Stimulated activated CD8-positive, alpha-beta memory T cell treated with anti-CD3 and anti-CD28 coated beads, Interleukin-15, amount 100 ng/mL, for 24 hours (primary cell): ENCODE results near the gene ADGRD1.

Experiments used
- DNase-seq: peaks from one replicate; pipeline ENCODE4 v3.0.0-alpha.2; 2020; ENCODE audit warnings: low read depth

ADGRD1 gene

DNA sequence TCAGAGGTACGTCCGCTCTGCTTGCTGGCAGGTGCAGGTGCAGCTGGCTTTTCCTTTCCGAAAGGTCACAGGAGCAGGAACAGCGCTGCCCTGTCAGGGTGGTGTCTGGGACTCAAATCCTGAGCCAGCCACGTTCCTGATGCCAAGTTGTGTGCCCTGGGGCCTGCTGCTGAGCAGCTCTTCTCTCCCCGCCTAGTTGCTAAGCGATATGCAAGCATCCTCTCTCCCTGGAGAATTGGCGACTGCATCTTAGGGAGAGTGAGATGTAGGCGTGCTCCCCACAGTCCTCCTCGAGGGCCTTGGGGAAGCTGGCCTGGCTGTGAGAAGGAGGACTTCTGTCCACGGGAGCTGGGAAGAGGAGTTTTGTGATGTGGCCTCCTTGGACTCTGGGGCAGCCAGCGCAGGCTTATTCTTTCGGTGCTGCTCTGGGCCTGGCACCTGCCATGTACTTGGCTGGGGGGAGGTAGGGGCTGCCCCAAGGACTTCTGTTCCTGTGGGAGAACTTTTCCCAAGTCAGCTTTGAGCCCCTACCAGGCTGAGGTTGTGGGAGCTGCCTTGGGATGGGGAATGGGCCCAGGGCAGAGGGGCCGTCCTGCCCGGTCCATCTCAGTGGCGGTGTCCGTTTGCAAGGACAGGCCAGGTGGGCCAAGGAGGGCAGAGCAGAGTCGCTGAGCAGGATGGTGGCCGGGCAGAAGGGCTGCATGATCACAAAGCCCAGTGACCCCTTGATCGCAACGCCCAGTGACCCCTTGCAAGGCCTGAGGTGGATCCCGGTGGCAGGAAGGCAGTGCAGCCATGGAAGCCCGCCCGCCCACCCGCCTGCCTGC is 183.5 kb downstream of the ADGRD1 start:
- no peak for DNase-seq

DNA sequence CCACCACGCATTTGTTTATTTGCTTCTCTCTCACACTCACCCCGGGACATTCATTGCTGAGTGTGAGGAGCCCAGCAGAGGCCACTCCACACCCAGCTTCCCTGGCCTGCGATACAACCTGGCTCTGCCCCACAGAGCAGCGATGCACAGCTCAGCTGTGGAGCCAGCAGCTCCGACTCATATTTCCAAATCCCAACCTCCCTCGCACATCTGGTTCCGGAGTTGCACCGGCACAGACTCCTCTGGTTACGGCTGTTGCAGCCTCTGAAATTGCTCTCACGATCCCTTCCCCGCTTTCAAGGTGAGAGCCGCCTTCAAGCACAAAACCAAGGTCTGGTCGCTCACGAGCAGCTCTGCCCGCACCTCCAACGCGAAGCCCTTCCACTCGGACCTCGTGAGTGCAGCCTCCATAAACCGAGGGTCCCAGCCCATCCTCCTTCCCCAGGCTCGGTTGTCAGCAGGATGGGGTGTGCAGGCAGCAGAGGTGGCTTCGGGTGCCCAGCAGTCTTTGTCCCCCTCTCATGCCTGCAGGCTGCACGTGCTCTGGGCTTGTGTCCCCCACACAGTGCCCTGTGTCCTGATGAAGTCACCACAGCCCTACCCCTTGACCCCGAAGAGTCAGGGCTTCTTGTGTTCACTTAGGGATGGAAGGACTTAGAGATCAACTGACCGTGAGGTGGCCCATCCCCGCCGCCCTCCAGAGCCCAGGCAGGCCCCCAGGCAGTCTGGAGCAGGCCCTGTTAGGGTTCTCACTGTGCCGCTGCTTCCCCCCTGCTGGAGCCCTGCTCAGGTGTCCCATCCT is 184.3 kb downstream of the ADGRD1 start:
- DNase-seq, result no peak

DNA sequence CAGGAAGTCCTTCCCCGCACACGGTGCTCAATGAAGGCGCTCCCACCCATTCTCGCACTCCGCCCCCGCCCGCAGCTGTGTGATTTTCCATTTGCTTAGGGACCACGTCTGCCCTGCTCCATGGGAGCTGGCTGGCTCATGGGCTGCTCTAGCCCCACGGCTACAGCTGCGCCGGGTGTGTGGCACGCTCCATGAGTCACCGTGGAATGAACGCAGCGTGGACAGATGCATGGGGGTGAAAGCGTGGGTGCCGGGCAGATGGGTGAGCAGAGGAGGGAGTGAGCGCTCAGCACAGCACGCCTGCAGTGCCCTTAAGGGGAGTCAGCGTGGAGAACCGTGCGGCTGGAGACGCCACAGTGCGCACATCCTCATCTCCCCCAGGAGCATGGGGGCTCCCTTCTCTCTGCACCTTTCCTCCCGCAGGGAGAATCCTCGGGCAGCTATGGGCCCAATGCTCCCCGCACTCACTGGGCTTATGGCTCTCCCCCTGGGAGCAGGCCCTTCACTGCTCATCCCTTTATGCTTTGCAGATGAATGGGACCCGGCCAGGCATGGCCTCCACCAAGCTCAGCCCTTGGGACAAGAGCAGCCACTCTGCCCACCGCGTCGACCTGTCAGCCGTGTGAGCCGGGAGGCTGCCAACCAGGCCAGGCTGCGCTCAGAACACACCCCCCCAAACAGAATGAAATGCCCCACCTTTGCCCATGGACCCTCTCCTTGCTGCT is 185.1 kb downstream of the ADGRD1 start:
- DNase-seq, result no peak

DNA sequence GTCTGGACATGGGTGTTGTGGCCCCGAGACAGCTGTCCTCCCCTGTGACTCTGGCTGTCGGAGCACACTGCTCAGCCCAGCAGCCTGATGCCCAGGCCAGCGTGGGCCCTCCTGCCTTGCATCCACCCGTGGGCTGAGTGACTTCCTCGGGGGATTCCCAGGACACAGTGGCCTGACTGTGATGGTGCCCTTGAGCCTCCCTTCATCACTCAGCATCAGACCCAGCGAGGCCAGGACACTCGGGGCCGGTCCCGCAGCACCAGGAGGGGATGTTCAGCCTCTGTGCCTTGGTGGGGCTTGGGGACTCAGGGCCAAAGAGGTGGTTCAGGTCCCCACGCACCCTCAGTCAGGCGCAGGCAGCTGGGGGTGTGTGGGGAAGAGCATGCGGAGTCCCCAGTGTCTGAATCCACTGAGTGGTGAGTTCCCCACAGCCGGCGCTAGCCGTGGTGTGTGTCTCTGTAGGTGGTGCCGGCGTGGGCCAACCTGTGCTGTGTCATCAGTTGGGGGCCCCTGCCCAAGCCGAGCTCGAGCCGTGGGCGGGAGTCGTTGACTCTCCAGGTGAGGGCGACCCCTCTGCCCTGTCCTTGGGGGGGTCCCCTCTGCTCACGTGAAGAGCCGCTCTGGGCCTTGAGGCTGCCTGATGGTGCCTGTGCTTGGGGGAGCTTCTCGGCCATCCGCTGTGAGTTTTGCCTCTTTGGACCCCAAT is 185.8 kb downstream of the ADGRD1 start:
- no peak for DNase-seq

DNA sequence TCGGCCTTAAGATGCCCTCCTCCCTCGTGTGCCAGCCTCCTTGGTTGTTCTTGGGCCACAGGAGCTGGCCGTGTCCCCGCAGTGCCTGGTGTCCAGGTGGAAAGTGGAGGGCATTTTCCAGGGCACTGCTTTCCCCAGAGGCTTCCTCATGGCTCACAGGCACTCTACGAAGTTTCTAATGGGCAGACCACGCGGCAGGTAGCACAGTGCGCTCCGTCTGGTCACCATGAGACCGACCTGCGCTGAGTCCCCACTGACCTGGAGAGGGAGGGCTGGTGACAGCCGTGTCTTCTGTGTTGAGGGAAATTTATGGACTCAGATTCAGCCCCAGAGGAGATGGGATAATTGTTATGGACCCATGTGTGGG is 186.3 kb downstream of the ADGRD1 start:
- DNase-seq, result no peak

DNA sequence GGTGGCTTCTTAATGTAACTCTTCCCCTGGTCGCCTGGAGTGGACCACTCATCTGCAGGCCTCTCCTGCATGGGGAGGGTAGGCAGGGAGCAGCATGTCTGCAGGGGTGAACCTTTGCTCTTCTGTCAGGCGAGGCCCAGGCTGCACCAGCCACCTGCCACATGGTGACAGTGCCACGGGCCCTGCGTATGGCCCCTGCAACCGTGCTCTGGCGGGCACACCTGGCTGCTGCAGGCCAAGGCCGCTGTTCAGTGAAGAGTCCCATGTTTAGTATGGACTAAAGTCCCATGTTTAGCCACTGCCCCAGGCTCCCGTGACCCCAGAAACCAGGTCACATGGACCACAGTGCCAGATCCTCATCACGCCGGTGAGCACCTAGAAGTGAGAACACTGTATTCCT is 187.0 kb downstream of the ADGRD1 start:
- no peak for DNase-seq

DNA sequence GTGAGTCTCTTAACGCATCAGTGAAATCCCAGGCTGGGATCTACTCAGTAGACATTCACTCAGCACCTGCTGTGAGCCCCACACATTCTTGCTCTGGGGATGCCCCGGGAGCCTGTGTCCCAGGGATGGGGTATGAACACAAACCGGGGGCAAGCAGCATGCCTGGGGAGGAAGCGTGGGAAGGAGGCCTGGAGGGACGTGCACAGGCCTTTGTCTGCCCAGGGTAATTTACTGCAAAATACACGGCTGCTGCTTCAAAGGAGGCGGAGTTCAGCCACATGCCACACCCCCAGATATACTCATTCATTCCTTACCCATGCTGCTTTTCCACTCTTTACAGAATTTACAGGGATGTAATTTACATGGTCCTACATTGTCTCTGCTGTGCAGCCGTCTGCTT is 187.8 kb downstream of the ADGRD1 start:
- DNase-seq, result no peak

DNA sequence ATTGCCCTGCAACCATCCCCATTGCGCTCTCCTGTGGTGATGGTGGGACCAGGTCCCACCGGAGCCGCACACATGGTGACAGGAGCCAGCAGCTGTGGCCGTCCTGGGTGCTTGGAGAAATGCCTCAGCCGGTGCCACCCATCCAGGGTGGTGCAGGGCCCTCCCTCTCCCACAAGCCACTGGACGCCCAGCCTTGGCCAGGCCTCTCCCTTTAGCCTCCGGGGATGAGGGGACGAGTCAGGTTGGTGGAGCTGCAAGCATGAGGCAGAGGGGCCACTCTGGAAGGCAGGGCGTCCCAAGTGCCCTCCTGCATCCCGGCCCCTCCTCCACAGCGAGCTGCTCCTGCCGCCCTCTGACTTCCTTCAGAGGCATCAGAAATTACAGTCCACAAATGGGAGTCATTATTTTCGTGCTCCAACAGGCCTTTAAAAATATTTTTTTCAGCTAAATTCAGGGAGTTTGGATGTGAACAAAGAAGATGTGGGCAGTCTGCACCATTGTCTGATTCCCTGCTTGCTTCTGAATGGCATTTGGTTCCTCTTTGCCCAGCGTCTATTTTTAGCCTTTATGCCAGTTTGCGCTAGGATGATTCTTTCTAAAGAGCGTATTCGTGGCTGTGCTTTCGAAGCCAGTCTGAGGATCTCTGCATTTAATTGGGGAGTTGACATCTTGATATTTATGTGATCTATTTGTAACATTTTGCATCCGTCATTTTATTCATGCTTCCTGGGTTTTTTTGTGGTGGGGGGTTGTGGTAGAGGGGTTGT is 189.4 kb downstream of the ADGRD1 start:
- no peak for DNase-seq

DNA sequence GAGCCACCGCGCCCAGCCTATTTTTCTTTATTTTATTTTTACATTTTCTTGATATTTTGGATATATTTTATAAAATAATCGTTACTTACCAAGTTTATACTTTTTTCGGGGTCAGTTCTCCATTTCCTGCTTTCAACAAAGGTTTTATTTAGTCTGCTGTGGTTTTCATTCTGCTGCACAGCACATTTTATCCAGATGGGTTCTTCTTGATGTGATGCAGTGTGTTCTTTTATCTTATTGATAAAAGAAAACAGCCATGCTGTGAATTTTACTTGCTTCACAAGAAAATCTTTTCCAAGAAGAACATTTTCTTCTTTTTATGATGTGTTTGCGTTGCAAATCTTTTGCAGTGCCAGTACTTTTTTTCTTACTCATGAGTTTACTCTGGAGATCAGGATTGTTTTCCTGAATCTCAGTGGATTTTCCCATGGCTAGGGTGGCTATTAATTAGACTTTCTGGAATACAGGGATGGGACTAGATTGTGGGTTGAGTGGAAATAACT is 192.5 kb downstream of the ADGRD1 start:
- DNase-seq, result no peak

DNA sequence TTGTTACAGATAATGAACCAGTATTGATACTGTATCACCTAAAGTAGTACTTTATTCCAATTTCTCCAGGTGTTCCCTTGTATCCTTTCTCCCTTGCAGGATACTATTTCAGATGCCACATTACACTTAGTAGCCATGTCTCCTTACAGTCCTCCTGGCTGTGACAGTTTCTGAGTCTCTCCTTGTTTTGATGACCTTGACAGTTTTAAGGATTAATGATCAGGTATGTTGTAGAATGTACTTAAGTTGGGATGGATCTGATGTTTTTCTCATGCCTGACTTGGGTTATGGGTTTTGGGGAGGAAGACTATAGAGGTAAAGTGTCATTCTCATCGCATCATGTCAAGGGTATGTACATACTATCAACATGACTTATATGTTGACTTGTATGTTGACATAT is 193.6 kb downstream of the ADGRD1 start:
- DNase-seq, result no peak

DNA sequence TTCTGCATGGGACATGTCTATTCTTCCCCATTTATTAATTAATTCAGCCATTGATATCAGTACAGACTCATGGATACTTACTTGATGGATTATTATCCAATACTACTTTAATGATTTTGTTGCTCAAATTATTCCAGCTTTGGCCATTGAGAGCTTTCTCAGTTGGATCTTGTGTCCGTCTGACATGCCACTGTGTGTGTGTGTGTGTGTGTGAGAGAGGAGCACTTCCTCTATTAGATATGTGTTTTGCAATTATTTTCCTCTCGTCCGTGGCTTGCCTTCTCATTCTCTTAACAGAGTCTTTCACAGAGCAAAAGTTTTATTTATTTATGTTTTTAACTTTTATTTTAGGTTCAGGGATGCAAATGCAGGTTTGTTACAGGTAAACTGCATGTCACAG is 194.2 kb downstream of the ADGRD1 start:
- DNase-seq, result no peak

DNA sequence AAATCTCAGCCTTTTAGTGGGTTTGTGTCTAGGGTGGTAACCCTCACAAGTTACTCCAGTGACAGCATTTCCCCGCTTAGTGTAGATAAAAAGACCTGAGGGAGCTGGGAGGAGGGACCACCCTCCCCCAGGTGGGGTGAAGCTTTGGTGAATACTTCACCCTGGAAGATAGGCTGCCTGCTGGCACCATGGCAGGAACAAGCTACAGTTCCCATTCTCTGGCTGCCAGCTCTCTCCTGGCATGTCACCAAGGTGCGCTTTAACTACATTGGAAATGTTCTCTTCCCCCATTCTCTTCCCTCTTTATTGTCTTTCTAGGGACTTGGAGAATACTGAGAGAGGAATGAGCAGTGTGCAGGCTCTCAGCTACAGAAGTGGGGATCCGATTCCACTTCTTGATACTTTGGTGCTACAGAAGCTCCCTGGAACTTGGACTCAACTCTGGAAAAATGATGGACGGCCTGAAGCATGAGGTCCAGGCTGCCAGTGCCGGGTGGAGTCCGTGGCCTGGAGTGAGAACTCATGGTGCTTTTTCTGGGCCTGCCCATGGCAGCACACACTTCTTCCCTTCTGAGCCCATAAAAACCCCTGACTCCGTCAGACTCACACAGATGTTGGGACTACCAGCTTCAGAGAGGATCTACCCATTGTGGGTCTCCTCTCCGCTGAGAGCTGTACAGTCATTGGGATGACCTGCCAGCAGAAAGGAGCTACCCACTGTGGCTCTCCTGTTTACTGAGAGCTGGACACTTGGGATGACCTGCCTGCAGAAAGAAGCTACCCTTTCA is 198.0 kb downstream of the ADGRD1 start:
- DNase-seq, result no peak

DNA sequence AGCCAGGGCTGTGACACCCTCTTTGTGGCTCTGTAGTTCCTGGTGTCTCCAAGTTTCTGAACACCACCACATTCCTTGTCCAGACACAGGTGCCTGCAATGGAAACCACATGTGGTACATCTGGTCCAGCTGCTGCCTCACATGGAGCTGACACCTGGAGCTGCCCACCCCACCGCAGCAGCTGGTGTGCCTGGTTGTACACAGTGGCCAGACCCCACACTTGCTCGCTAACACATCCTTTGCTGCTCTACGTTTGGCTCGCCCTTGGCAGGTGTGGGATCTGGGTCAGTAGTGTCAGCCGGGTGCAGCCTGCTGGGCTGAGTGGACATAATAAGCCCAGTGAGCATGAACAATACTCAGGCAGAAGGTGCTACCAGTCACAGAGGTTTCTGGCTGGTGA is 198.9 kb downstream of the ADGRD1 start:
- DNase-seq, result no peak

DNA sequence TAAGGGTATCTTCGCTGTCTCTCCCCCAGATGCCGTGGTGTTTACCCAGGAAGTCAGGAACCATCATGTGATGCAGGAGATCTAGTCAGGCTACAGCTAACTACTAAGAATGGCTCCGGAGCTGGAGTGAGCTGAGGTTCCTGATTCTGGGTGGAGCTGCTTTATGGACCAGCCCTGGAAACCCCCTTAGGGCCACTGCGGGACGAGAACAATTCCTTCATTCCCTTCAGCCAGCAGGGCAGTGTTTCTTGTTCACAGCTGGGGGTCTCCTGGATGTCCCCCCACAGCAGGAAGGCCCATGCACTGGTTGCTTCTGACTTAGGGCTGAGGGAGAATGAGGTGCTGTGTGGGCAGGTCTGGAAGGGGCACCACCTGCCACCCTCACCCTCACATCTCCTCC is 199.3 kb downstream of the ADGRD1 start:
- DNase-seq, result no peak

DNA sequence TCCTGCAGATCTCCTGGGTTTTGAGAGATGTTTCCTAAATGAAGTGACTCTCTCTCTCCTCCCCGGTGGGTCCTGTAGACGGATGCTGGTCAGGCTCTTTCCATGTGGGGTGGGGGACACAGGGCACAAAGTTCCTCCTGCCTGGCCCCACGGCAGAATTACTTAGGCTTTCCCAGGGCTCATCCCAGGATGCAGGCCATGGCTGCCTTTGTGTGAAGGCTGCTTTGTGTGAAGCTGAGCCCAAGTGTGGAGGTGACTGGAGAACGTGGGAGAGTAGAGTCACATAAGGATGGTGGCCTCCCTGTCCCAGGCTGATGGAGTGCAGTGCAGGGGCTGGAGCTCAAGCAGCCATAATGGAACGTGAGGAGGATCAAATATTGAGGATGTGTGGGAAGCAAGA is 200.2 kb downstream of the ADGRD1 start:
- DNase-seq, result no peak

DNA sequence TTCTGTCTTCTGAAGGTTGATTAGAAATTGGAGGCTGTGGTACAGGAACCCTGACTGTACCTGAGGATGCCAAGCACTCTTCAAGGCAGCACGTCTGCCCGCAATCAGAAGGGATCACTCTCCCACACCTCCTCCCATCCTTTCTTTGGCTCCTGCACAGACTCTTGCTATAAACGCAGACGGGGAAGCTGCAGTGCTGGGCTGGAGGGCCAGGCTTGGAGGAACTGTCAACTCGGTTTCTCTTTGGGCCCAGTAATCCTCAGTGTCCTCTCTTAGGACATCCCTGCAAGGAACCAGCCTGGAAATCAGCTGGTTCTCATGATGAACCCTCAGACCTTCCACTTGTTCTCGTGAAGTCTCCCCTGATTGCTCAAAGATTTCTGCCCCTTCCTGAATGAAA is 201.4 kb downstream of the ADGRD1 start:
- no peak for DNase-seq

DNA sequence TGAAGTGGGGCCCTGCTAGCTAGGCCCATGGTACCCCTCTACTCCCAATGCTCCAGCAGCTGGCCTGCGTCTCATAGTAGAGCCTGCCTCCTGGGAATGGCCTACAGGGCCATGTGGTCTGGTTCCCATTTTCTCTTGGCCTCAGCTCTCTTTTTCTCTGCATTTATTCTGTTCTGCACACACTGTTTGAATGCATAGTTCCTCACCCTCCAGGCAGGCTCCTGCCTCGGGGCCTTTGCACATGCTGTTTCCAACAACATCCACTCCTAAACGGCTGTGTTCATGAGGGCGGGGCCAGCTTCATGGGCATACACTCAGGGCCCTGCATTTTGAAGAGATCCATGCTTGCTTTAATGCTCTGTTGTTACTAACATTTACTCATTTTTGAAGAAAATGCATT is 204.0 kb downstream of the ADGRD1 start:
- DNase-seq, result no peak

DNA sequence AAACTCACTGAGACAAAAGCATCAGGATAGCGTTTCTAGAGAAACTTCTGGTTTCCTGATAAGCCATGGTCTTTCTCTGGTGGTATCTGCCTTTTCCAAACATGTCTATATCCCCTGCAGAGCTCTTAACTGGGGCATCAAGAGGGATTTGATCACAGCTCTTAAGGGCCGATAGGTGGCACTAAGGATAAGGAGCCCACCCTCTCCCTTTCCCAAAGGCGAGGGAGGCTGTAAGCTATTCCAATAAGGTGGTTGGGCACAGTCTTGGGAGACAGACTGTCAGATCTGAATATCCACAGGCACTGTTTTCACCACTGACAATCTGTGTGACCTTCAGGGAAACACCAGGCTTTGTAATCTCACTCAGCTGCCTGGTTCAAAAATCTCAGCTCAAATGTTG is 206.0 kb downstream of the ADGRD1 start:
- DNase-seq, result no peak

DNA sequence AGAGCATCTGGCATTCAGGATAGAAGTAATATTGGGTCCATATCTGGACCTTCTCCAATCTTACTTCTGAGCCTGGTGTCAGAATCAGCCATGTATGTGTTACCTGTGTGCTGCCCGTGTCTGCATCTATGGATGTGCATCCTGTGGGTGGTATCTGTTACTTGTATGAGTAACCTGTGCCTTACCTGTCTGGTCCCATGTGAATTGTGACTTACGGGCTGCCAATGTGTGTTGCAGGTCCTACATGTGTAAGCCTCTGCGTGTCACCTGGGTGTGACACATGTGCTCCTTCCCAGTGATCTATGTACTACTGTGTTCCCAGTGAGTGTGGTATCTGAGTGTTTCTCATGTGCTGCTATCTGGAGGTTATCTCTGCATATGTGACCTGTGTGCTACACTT is 208.4 kb downstream of the ADGRD1 start:
- no peak for DNase-seq

DNA sequence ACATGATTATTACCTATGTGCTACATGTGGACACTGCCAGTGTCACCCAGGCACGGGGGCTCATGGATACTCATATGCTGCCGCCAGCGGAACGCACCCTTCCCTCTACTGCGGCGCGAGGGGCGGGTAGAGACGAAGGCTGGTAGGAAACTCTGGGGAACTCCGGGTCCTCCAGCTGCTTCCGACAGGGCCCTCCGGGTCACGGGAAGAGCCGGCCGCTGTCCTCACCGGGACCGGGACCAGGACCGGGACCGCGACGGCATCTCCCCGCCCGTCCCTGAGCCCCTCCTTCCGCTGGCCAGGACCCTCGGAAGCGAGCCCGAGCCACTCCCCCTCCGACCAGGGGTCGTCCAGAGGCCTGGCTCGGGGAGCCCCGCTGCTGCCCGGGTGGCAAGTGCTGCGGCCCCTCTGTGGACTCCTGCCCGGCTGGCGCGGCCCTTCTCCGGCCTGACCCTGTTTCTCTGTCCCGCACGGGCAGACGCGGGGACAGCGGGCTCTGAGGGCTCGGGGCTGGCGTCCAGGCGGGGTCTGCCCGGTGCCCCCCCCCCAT is 209.6 kb downstream of the ADGRD1 start:
- DNase-seq, result no peak
